Transverse colon (tissue), 4 donors: Measurements from ENCODE around the gene KRTAP12-2. TPM values are rescaled to one million over a fixed set of nuclear protein-coding genes. Genes with fewer than 3 reads are reported as not detected.

ENCODE experiments used
- DNase-seq: peaks from one replicate; pipeline ENCODE4 v3.0.0-alpha.2; 2019
- H3K27ac ChIP-seq, 4 donors: fragments of 200-600 bp; sonication (generic); 2 replicates each; pipeline ENCODE4 v1.5.1; 2016 to 2018; ENCODE audit warnings: inconsistent platforms in 4 of 4
- H3K27me3 ChIP-seq: fragments of 200-600 bp; sonication (generic); 2 replicates; pipeline ENCODE4 v1.5.1; 2017; ENCODE audit warnings: inconsistent platforms
- H3K36me3 ChIP-seq, 4 donors: fragments of 200-600 bp; sonication (generic); 2 replicates each; pipeline ENCODE4 v1.5.1; 2017 to 2019; ENCODE audit warnings: inconsistent platforms in 4 of 4
- H3K4me1 ChIP-seq, 4 donors: fragments of 200-600 bp; sonication (generic); 2 replicates each; pipeline ENCODE4 v1.5.1; 2017 to 2020; ENCODE audit warnings: inconsistent platforms in 4 of 4
- H3K4me3 ChIP-seq, 4 donors: fragments of 200-600 bp; sonication (generic); 1 replicate in 1 of 4; 2 replicates in 3 of 4; pipeline versions ENCODE4 v1.5.1 to v1.6.1; 2017 to 2019; ENCODE audit warnings: inconsistent platforms in 4 of 4
- H3K9me3 ChIP-seq, 2 donors: fragments of 200-600 bp; sonication (generic); 2 replicates each; pipeline ENCODE4 v1.5.1; 2017 to 2019; ENCODE audit warnings: inconsistent platforms in 2 of 2
- CTCF ChIP-seq, 5 experiments: fragments of 200-600 bp in 3 of 5; fragments of 450-650 bp in 2 of 5; sonication (generic) in 3 of 5; IDR thresholded peaks; 1 replicate in 2 of 5; 2 replicates in 3 of 5; pipeline ENCODE4 v1.5.1; 2016 to 2017; ENCODE audit warnings: antibody characterized with exemption in 5 of 5, inconsistent platforms in 3 of 5, mild to moderate bottlenecking in 2 of 5, moderate library complexity in 1 of 5
- EP300 ChIP-seq: sonication (generic); formaldehyde crosslinking; IDR thresholded peaks from one replicate; pipeline ENCODE4 v1.6.1; 2017; ENCODE audit warnings: antibody characterized with exemption, low read depth
- POLR2A ChIP-seq: fragments of 450-650 bp; IDR thresholded peaks from one replicate; pipeline ENCODE4 v1.6.1; 2016; ENCODE audit warnings: antibody characterized with exemption, mild to moderate bottlenecking, moderate library complexity
- POLR2AphosphoS5 ChIP-seq, 3 donors: sonication (generic); formaldehyde crosslinking; IDR thresholded peaks; one replicate each; pipeline ENCODE4 v1.6.1; 2016; ENCODE audit warnings: antibody characterized with exemption in 3 of 3
- WGBS, 2 donors: methylation state at CpG; one replicate each; pipeline ENCODE4 v1.1.5; 2018; ENCODE audit warnings: low coverage in 1 of 2; 5-methylcytosine and 5-hydroxymethylcytosine counted together
- in situ Hi-C, 4 donors: fragments of 200-750 bp; cut with MboI; loops; one replicate each; pipeline versions ENCODE4 v1.15.0 to v1.15.1; 2017; ENCODE audit warnings: low sequenced_read_pairs in 3 of 4, low pct_ligation_motif_present in 1 of 4, low pct_unique_long_range_greater_than_20kb in 1 of 4
- intact Hi-C: fragments of 100-400 bp; cut with DNase I; formaldehyde crosslinking; loops from one replicate; pipeline ENCODE4 v1.15.1; 2023; ENCODE audit warnings: low total_unique reads
- total RNA-seq, 4 donors: library from RNA; depleted of rRNA; stranded (reverse); fragments of >200 nt; gene quantifications; one replicate each; pipeline ENCODE4 v1.1.0, GENCODE V29; 2016

Gene KRTAP12-2
- total RNA-seq, 4 donors from 2014 or later, result not detected

GRCh38 chr21:44706706-44707581 is 40.2 kb upstream of the KRTAP12-2 start:
- no peak for TF ChIP-seq POLR2AphosphoS5 (IDR thresholded peaks at IDR 0.05)
- no peak for TF ChIP-seq CTCF (IDR thresholded peaks at IDR 0.05)
- TF ChIP-seq POLR2A, result no peak
- TF ChIP-seq EP300, result no peak
- H3K27ac ChIP-seq, result no peak overlapping the region
- H3K27me3 ChIP-seq, result peaks cover 87% of the 10 kb centered on the region
- no peak overlapping the region for H3K4me3 ChIP-seq
- 21% methylated on average over 42 of the region's 46 CpGs; no CpG with 5 or more reads in 1 of the 2 donors for WGBS, 2 donors
- no peaks in the 10 kb centered on the region for H3K36me3 ChIP-seq
- no peaks in the 10 kb centered on the region for H3K9me3 ChIP-seq
- intact Hi-C loops, result no loop called here
- in situ Hi-C loops, result no loop called here
- peaks cover 0 to 4% (median 2%) of the 10 kb centered on the region in 4 donors for H3K4me1 ChIP-seq
- DNase-seq, result no peak

- Histone ChIP-seq H3K4me1 (peaks cover 0 to 4% (median 0%) of the 10 kb centered on the region in 4 donors), H3K27ac (no peak overlapping the region), H3K9me3 (no peaks in the 10 kb centered on the region), H3K27me3 (peaks cover 86% of the 10 kb centered on the region), H3K36me3 (no peaks in the 10 kb centered on the region), H3K4me3 (no peak overlapping the region)
- WGBS, 2 donors, result 9 to 40% methylated on average over 7 to 54 of the region's 54 CpGs
- intact Hi-C loops (no loop called here), in situ Hi-C loops (no loop called here)
- TF ChIP-seq CTCF (IDR thresholded peaks at IDR 0.05), result no peak
- no peak for TF ChIP-seq POLR2A
- TF ChIP-seq POLR2AphosphoS5 (IDR thresholded peaks at IDR 0.05), result no peak
- no peak for TF ChIP-seq EP300
- DNase-seq, result no peak
These were observed 39.4 kb upstream of the KRTAP12-2 start for GRCh38 chr21:44706026-44706705.

GRCh38 chr21:44704636-44705001 is 37.9 kb upstream of the KRTAP12-2 start:
- Histone ChIP-seq H3K27me3 (peaks cover 86% of the 10 kb centered on the region), H3K4me3 (no peak overlapping the region), H3K9me3 (no peaks in the 10 kb centered on the region), H3K36me3 (no peaks in the 10 kb centered on the region), H3K4me1 (peaks cover 0 to 4% (median 0%) of the 10 kb centered on the region in 4 donors), H3K27ac (no peak overlapping the region)
- intact Hi-C loops (no loop called here), in situ Hi-C loops (no loop called here)
- TF ChIP-seq POLR2A (no peak), EP300 (no peak), CTCF (IDR thresholded peaks at IDR 0.05) (no peak), POLR2AphosphoS5 (IDR thresholded peaks at IDR 0.05) (no peak)
- no peak for DNase-seq
- WGBS, 2 donors, result 39% methylated on average over 13 of the region's 13 CpGs; no CpG with 5 or more reads in 1 of the 2 donors
